ENCODE results near the gene UBE2D4.
A peak's percentile ranks its signal among the peaks of the same experiment; 100 is the strongest.

Gene UBE2D4

DNA sequence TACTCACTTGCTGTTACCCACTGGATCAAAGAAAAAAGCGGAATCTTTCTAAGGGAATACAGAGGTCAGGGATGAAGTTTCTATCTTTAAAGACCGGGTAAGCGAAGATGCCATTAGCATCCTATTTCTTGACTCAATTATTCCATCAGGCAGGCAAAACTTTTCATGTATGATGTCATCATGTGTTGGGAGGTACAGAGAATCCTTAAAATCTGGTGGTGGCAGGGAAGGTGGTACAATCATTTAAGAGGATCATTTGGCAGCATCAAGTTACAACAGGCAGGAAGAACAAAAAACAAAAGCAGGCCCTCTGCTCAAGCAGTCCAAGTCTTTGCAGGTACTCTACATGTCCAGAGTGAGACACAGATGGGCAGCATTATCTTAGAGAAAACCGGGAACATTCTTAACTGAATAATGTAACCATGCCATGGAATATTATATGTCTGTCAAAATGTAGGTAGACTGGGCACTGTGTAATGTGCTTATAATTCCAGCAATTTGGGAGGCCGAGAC is 23.6 kb upstream of the UBE2D4 start:
- TF ChIP-seq, protein P1, sequence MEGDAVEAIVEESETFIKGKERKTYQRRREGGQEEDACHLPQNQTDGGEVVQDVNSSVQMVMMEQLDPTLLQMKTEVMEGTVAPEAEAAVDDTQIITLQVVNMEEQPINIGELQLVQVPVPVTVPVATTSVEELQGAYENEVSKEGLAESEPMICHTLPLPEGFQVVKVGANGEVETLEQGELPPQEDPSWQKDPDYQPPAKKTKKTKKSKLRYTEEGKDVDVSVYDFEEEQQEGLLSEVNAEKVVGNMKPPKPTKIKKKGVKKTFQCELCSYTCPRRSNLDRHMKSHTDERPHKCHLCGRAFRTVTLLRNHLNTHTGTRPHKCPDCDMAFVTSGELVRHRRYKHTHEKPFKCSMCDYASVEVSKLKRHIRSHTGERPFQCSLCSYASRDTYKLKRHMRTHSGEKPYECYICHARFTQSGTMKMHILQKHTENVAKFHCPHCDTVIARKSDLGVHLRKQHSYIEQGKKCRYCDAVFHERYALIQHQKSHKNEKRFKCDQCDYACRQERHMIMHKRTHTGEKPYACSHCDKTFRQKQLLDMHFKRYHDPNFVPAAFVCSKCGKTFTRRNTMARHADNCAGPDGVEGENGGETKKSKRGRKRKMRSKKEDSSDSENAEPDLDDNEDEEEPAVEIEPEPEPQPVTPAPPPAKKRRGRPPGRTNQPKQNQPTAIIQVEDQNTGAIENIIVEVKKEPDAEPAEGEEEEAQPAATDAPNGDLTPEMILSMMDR (IDR thresholded peaks at IDR 0.05; ENCODE audit: insufficient read depth, missing control alignments), result no peak
- FAIRE-seq (no peak), DNase-seq (ENCODE audit: insufficient read length, low spot score) (no peak)

DNA sequence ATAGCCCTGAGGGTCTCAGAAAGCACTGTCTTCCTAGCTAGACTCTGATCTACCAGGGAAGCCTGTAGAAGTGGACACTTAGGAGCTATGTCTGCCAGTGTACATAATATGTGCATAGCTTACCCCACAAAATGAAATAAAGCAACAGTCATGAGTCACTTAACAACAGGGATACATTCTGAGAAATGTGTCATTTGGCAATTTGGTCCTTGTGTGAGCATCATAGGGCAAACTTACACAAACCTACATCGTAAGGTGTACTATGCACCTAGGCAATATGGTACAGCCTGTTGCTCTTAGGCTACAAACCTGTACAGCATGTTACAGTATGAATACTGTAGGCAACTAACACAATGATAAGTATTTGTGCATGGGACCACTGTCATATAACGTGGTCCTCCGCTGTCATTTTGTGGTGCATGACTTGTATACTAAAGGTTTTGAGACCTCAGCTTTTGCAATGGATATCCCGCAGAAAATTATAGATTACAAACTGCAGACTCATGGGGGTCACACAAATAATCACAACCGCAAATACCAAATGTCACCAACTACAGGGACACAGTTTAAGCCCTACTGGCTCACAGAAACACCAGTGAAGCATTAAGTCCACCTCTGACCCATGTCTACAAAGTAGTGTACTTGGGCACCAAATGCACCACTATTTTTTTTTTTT is 21.6 kb upstream of the UBE2D4 start:
- no peak for FAIRE-seq
- no peak for DNase-seq (ENCODE audit: insufficient read length, low spot score)
- TF ChIP-seq, protein P1 (IDR thresholded peaks at IDR 0.05; ENCODE audit: insufficient read depth, missing control alignments), result no peak

DNA sequence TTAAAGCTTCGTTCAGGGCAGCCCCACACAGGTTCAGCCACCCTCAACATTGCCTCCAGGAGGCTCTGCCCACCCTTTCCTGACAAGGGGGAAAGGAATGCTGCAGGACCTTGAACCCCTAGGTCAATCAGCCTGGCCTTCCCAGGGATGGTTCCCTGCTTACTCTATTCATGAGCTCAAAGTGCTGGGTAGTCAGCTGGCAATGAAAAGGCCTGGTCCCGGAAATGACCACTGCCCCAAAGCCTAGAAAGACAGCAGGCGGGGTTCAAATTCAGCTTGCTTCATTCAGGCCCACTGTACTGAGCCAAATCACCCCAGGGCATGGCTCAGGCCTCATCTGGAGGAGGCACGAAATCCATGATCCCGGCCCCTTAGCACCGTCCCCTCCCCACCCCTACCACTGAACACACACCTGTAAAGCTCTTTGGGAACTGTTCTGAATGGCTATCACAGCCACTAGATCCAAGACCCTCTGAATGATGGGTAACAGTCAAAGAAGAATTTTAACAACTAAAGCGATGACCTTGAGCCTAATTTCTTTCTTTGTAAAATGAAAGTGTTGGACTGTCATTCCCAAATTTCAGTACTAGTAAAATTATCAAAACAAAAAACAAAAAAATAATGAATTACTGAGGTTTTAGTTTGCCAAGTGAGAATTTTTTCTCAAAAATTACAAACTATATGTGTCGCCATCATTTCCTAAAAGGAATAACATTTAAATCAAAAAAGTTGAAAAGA is 20.9 kb upstream of the UBE2D4 start:
- no peak for FAIRE-seq
- DNase-seq (ENCODE audit: insufficient read length, low spot score), result no peak
- TF ChIP-seq, protein P1 (IDR thresholded peaks at IDR 0.05; ENCODE audit: insufficient read depth, missing control alignments), result no peak

DNA sequence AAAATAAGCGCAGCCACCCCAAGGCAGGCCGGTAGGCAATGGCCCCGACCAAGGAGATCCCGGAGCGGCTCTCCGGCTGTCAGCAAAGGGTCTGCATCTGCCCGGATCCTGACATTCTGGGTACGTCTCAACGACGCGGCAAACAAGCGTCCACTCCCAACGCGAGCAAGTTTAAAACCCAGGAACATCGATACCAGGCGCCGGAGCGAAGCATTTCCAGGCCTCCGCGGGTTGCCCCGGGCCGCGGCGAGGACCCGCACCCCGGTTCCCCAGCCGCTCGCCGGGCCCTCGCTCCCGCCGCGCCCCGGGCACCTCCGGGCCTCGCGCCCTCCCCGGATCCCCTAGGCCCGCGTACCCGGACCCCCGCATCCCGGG is 20.3 kb upstream of the UBE2D4 start:
- FAIRE-seq (no peak), DNase-seq (ENCODE audit: insufficient read length, low spot score) (peak; percentile 27)

DNA sequence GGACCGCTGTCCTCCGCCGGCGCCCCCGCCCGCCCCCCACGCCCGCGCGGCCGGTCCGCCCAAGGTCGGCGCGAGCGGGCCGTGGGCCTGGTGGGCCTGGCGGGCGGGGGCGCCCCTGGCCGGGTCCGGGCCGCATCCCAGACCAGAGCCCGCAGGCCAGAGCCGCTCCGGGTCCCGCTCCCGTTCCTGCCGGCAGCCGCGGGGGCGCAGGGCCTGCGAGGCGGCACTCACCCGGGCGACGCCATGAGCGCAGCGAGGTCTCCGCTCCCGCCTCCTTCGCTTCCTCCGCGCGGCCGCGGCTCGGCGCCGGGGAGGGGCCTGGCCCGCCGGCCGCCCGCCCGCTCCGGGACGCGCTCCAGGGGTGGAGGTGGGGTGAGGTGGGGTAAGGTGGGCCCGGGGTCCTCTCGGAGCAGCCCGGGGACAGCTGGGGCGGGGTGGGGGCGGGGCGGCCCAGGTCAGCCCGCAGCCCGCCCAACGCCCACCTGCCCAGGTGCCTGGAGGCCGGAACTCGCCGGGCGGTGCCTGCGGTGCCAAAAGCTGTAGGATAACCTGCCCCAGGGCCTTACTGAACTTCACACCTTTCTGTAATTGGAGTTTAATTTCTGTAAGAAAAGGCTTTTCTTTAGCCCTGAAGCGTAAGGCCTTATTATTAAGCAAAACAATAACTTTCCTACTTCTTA is 19.8 kb upstream of the UBE2D4 start, which contains the start of gene URGCP:
URGCP (minus strand) TSS at position 266 of the 680 bp plus-strand sequence; CDS start at position 245, 21 bp downstream.
- TF ChIP-seq, protein P1 (IDR thresholded peaks at IDR 0.05; ENCODE audit: insufficient read depth, missing control alignments), result no peak
- DNase-seq (ENCODE audit: insufficient read length, low spot score) (peak; percentile 67), FAIRE-seq (no peak)

More for the DNA sequence above, 20.3 kb upstream of the UBE2D4 start:
- TF ChIP-seq, protein P1 (IDR thresholded peaks at IDR 0.05; ENCODE audit: insufficient read depth, missing control alignments), result no peak

DNA sequence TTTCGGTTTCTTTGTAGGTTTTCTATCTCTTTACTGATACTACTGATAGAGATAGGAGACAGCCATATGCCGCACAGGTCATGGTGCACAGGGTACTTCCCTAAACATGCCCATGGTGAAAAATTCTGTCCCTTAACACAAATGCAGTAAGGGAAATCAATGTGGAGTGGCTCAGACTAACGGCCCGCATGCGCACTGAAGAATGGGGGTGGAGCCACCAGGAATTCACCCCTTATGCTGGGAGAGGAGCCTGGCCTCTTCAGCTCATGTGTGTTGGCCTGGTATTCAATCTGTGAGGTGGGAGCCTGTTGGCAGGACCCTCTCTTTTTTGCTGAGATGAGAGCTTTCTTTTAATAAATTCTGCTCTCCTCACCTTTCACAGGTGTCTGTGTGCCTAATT is 11.4 kb upstream of the UBE2D4 start:
- no peak for FAIRE-seq
- TF ChIP-seq, protein P1 (IDR thresholded peaks at IDR 0.05; ENCODE audit: insufficient read depth, missing control alignments), result no peak
- no peak for DNase-seq (ENCODE audit: insufficient read length, low spot score)

Data from D721Med (cell line).